GM18498 (cell line): Measurements from ENCODE around the gene DNAJC22.
"Not testable (repeated sequence)": the region's sequence is repeated elsewhere in the genome, so short reads cannot be mapped to it uniquely, and the experiment has no call there.

ENCODE experiments used
- ATAC-seq: cut with Tn5 transposase; IDR thresholded peaks from one replicate; pipeline ENCODE4 v1.9.1; 2021; ENCODE audit warnings: mild to moderate bottlenecking, moderate library complexity; ENCODE audit not compliant: unreplicated experiment

DNAJC22 gene

DNA sequence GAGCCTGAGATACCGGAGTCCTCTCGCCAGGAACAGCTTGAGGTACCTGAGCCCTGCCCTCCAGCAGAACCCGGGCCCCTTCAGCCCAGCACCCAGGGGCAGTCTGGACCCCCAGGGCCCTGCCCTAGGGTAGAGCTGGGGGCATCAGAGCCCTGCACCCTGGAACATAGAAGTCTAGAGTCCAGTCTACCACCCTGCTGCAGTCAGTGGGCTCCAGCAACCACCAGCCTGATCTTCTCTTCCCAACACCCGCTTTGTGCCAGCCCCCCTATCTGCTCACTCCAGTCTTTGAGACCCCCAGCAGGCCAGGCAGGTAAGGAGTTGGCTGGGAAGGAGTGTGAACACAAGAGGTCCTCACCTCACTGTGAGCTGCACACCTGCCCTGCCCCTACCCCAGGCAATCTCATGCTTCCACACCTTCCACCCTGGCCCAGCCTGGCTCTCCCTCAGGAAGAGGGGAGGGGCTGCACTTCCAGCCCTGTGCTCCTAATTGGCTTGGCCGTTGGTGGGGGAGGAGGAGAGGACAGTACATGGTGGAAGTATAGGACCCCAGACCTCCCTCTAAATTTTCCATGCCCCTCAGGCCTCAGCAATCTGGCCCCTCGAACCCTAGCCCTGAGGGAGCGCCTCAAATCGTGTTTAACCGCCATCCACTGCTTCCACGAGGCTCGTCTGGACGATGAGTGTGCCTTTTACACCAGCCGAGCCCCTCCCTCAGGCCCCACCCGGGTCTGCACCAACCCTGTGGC is 15.9 kb upstream of the DNAJC22 start:
- ATAC-seq = no peak

DNA sequence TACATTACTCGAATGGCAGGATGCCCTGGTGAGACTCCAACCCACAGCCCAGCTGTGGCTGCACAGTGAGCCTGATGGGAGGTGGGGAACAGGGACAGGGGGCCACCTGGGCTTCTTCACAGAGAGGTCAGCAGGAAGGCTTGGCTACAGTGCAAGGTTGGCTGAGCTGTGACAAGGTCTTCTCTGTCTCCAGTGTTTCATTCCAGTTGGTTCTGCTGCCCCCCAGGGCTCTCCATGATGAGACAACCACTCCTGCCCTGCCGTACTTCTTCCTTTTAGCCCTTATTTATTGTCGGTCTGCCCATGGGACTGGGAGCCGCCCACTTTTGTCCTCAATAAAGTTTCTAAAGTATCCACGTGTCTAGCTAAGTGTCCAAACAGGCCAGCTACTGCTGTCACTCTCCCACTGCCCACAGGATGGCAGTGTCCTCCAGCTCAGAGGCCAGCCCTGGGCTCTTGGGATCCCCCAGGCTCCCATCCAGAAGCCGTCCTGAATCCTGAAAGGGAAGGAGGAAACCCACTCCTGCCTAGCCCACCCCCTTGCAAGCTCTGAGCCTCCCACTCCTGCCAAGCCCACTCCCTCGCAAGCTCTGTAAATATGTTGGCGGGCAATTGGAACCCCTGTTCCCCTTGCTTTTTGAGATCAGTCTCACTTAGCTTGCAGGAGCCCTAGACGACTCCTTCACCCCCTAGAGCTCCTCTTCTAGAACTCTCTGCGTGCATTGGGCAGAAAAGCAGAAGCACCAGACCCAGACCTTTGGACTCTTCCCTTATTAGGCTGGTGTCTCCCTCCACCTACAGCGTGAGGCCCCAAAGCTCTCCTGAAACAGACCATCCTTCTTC is 15.1 kb upstream of the DNAJC22 start:
- ATAC-seq = no peak

GRCh38 chr12:49332441-49332861 is 14.2 kb upstream of the DNAJC22 start:
- no peak for ATAC-seq

DNA sequence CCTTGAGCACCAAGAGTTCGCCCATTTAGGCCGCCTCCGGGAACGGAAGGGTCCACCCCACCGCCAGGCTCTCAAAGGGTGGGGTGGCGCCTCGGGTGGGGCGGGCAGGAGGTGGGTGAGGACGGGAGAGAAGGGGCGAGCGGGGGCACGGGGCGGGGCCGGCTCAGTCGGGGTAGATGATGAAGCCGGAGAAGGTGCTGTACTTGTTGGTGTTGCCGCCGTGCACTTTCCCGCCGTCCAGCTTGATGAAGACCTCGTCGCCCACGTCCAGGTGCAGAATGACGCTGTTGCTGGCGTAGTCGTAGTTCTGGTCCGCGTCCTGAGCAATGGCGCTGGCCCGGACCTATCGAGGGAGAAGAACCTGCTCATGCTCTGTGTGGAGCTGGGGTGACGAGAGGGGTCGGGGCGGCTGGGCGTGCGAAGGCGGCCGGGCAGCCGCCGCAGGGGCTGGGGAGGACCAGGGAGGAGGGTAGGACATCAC is 13.8 kb upstream of the DNAJC22 start:
- no peak for ATAC-seq

DNA sequence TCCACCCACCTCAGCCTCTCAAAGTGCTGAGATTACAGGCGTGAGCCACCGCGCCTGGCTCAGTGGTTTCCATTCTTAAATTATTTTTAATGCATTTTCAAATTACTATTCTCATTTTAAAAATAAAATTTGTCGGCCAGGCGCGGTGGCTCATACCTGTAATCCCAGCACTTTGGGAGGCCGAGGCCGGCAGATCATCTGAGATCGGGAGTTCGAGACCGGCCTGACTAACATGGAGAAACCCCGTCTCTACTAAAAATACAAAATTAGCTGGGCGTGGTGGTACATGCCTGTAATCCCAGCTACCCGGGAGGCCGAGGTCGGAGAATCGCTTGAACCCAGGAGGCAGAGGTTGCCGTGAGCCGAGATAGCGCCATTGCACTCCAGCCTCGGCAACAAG is 12.9 kb upstream of the DNAJC22 start:
- ATAC-seq = not testable (repeated sequence)

GRCh38 chr12:49334226-49334625 is 12.5 kb upstream of the DNAJC22 start:
- no peak for ATAC-seq

GRCh38 chr12:49334681-49335080 is 12.0 kb upstream of the DNAJC22 start:
- ATAC-seq = no peak

DNA sequence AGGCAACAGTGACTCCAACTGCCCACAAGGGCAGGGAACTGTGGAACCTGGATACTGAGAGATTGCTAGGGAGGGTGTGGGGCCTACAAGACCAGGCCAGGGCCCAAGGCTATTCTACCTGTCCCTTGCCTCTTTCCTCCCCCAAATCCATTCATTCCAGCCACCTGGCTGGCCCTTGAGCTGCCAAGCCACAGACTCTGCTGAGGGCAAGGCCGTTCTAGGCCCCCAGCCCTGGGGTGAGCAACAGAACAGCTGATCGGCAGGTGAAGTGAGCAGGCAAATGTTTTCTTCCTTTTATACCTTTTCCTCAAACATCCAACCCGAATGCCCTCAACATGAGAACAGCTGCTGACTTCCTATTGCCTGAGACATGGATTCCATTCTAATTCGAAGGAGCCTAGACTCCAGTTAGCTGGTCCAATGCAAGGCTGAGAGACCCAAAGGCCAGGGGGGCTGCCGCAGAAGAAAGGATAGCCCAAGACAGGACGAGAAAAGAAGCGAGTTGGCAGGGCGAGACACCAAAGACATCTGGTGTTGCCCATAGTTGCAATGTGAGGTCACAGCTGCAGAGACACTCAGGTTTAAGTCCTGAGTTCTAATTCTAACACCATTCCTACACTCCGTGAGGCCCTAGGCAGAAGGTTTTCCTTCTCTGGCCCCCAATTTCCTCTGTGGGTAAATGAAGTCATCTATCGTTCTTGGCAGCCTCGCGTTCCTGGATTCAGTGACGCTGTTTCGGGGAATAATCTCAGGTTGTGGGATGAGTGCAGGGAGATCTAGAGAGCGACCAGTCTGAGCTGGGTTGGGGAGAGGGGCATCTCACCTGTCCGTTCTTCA is 11.4 kb upstream of the DNAJC22 start:
- ATAC-seq = no peak

DNA sequence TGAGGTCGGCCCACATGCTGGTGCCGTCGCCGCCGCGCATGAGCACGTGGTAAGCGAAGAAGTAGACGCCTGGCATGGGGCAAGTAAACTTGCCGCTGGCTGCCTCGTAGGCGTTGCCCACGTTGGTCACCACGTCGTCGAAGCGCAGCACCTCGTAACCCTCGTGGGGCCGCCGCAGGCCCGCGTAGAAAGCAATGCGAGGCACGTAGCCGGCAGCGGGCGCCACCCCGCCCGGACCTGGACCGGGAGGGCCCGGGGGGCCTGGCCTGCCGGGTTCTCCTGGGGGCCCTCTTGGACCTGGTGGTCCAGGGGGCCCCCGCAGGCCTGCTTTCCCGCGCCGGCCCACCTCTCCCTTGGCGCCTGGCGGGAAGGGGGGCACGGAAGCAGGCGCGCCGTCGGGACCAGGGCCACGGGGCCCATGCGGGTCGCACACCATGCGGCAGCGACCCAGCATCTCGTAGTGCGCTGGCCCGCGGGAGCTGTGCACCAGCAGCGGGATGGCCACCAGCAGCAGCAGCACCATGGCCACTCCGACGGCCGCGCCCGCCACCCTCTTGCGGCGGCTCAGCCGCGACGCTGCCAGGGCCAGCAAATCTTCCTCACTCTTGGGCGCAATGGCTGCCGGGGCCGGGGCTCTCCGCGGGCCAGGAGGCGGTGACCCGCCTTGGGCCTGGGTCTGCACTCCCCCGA is 10.6 kb upstream of the DNAJC22 start:
- ATAC-seq = no peak

- ATAC-seq = peak; percentile 75
Observed at GRCh38 chr12:49336645-49337584, 9.8 kb upstream of the DNAJC22 start, which contains the start of gene C1QL4. Gene C1QL4 (minus strand): TSS chr12:49337188. CDS start chr12:49336477, 711 bp downstream.

GRCh38 chr12:49338830-49339463 is 7.7 kb upstream of the DNAJC22 start:
- no peak for ATAC-seq

GRCh38 chr12:49339464-49339861 is 7.2 kb upstream of the DNAJC22 start:
- ATAC-seq = no peak

DNA sequence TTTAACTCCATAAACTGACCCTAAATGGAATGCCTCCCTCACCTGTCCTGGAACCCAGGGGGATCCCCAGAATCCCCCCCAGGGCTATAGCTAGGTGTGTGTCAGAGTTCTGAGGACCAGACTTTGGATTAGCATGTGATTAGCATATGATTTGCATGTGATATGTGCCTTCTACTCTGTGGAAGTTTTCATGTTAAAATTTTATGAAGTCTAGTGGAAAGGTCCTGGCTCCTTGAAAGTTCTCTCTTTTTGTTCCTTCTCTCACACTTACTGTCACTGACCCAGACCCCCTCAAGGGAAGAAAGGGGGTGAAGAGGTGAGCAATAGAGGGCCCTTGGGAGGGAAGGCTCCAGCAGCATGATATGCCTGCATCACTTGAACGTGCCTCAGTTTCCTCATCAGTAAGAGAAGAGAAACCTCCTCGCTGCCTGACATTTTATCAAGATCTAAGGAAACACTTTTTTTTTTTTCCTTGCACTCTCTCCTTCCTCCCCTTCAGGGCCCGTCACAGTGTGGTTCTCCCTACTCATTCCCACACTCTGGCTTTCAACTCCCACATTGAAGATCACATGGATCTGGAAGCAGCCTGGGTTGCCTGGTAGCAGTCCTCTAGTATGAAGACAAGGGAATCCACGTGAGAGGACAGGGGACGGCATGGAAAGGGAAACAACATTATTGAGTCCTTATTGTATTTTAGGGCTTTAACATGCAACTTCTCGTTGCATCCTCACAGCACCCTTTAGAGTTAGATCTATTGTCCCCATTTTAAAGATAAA is 6.4 kb upstream of the DNAJC22 start:
- ATAC-seq = no peak

GRCh38 chr12:49340971-49341776 is 5.5 kb upstream of the DNAJC22 start:
- no peak for ATAC-seq

DNA sequence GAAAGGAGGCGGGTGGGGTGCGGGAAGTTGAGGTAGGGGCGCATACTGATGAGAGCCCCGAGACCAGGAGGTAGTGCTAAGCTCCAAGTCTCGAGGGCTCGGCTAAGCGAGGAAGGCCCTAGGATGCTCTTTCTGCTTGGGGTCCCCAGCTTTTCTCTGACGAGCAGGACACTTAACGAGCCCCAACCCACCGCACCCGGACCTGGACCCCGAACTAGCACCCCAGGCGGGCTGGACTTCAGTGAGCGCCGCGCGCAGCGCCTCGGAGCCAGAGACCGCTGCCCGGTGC is 5.0 kb upstream of the DNAJC22 start:
- ATAC-seq = no peak

DNA sequence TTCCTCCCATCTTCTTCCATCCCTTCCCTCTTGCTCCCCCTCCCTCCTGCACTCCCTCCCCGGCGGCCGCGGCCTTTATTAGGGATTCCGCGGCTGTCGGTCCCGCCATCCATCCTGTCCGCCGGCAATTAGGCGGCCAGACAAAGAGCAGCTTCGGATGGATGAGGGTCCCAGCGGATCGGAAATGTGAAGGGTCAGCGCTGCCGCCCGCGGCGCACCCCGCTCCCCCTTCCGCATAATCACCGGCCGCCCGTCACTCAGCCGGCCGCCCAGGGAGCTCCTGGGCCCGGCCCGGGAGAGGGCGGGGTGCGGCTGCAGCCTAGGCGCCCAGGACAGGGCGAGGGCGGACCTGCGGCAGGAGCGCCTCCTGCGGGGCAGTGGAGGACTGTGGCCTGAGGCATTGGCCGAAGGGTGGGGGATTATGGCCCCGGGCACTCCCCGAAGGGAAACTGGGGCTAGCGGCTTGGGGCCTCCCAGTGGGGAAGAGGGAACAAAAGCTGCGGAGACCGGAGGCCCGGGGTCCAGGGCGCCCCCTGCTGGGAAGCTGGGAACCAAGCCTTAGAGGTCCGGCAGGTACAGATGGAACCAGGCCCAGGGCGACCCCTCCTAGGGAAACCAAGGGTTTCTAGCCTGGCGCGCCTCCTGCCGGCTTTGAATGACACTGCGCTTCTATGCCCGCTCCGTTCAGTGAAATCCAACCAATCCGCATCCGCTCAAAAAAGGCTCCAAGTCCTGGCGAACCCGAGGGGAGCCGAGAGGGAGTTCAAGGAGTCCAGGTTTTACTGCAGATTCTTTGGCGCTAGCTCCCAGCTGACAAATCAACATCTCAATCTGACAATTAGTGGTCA is 4.4 kb upstream of the DNAJC22 start:
- ATAC-seq = peak; percentile 60
